ENCODE results near the gene PSAPL1. TPM values are rescaled to one million over a fixed set of nuclear protein-coding genes. Genes with fewer than 3 reads are reported as not detected.
"Not testable (repeated sequence)": the region's sequence is repeated elsewhere in the genome, so short reads cannot be mapped to it uniquely, and the experiment has no call there.

The PSAPL1 gene
- total RNA-seq, 1 donor from 2014 or later: not detected

- FAIRE-seq: no peak
Measured at GRCh38 chr4:7458477-7458876, 23.7 kb upstream of the PSAPL1 start.

GRCh38 chr4:7458066-7458425 lies 23.3 kb upstream of the PSAPL1 start:
- DNase-seq (ENCODE audit: low read depth) (no peak), FAIRE-seq (no peak)
- no peak for TF ChIP-seq CTCF (IDR thresholded peaks at IDR 0.05; ENCODE audit: insufficient read depth, low read length, severe bottlenecking)
- Histone ChIP-seq H3K36me3 (ENCODE audit: control insufficient read depth, insufficient read depth, low read length) (no peaks in the 10 kb centered on the region), H3K4me3 (ENCODE audit: low read depth, low read length) (no peak overlapping the region), H3K27me3 (ENCODE audit: control insufficient read depth, insufficient read depth, low read length) (no peaks in the 10 kb centered on the region)

More at GRCh38 chr4:7458477-7458876, 23.7 kb upstream of the PSAPL1 start:
- no peaks in the 10 kb centered on the region for H3K36me3 ChIP-seq (ENCODE audit: control insufficient read depth, insufficient read depth, low read length)
- H3K4me3 ChIP-seq (ENCODE audit: low read depth, low read length): no peak overlapping the region
- TF ChIP-seq CTCF (IDR thresholded peaks at IDR 0.05; ENCODE audit: insufficient read depth, low read length, severe bottlenecking): no peak
- H3K27me3 ChIP-seq (ENCODE audit: control insufficient read depth, insufficient read depth, low read length): no peaks in the 10 kb centered on the region
- no peak for DNase-seq (ENCODE audit: low read depth)

- no peak for TF ChIP-seq CTCF (IDR thresholded peaks at IDR 0.05; ENCODE audit: insufficient read depth, low read length, severe bottlenecking)
- H3K4me3 ChIP-seq (ENCODE audit: low read depth, low read length): no peak overlapping the region
- H3K36me3 ChIP-seq (ENCODE audit: control insufficient read depth, insufficient read depth, low read length): no peaks in the 10 kb centered on the region
- H3K27me3 ChIP-seq (ENCODE audit: control insufficient read depth, insufficient read depth, low read length): no peaks in the 10 kb centered on the region
- FAIRE-seq: no peak
- DNase-seq (ENCODE audit: low read depth): no peak
Measured at GRCh38 chr4:7457201-7458065, 22.7 kb upstream of the PSAPL1 start.

GRCh38 chr4:7452802-7453201 lies 18.1 kb upstream of the PSAPL1 start:
- H3K36me3 ChIP-seq (ENCODE audit: control insufficient read depth, insufficient read depth, low read length); H3K27me3 ChIP-seq (ENCODE audit: control insufficient read depth, insufficient read depth, low read length); H3K4me3 ChIP-seq (ENCODE audit: low read depth, low read length); DNase-seq (ENCODE audit: low read depth); FAIRE-seq: not testable (repeated sequence)

GRCh38 chr4:7451800-7452199 lies 17.1 kb upstream of the PSAPL1 start:
- no peak for TF ChIP-seq CTCF (IDR thresholded peaks at IDR 0.05; ENCODE audit: insufficient read depth, low read length, severe bottlenecking)
- H3K36me3 ChIP-seq (ENCODE audit: control insufficient read depth, insufficient read depth, low read length): no peaks in the 10 kb centered on the region
- H3K4me3 ChIP-seq (ENCODE audit: low read depth, low read length): no peak overlapping the region
- no peak for FAIRE-seq
- no peaks in the 10 kb centered on the region for H3K27me3 ChIP-seq (ENCODE audit: control insufficient read depth, insufficient read depth, low read length)
- no peak for DNase-seq (ENCODE audit: low read depth)

- no peak for TF ChIP-seq CTCF (IDR thresholded peaks at IDR 0.05; ENCODE audit: insufficient read depth, low read length, severe bottlenecking)
- Histone ChIP-seq H3K36me3 (ENCODE audit: control insufficient read depth, insufficient read depth, low read length) (no peaks in the 10 kb centered on the region), H3K27me3 (ENCODE audit: control insufficient read depth, insufficient read depth, low read length) (no peaks in the 10 kb centered on the region), H3K4me3 (ENCODE audit: low read depth, low read length) (no peak overlapping the region)
- FAIRE-seq (peak; percentile 23), DNase-seq (ENCODE audit: low read depth) (no peak)
Measured at GRCh38 chr4:7451434-7451789, 16.7 kb upstream of the PSAPL1 start.
